GM21619 (cell line): ENCODE measurements around the gene TAS2R19.

Source experiments
- ATAC-seq: cut with Tn5 transposase; IDR thresholded peaks from one replicate; pipeline ENCODE4 v1.9.1; 2021; ENCODE audit not compliant: unreplicated experiment

TAS2R19 gene

GRCh38 chr12:10994307-10994706, 28.1 kb downstream of the TAS2R19 start:
- no peak for ATAC-seq

GRCh38 chr12:10989107-10989506, 33.3 kb downstream of the TAS2R19 start:
- ATAC-seq: no peak

- ATAC-seq: no peak
Observed at GRCh38 chr12:10986812-10987211, 35.6 kb downstream of the TAS2R19 start, which contains the start of gene TAS2R50. TAS2R50 (minus strand) TSS chr12:10986912; CDS start chr12:10986860, 52 bp downstream.

- no peak for ATAC-seq
Observed at GRCh38 chr12:10982244-10982643, 40.2 kb downstream of the TAS2R19 start.

- no peak for ATAC-seq
Observed at GRCh38 chr12:10974965-10975364, 47.5 kb downstream of the TAS2R19 start.
